HG02610 (cell line): ENCODE measurements around the gene AGPAT2.
"Not testable (repeated sequence)": the region's sequence is repeated elsewhere in the genome, so short reads cannot be mapped to it uniquely, and the experiment has no call there.

Experiments
- ATAC-seq: cut with Tn5 transposase; IDR thresholded peaks from one replicate; pipeline ENCODE4 v1.9.1; 2021; ENCODE audit warnings: mild to moderate bottlenecking, moderate library complexity; ENCODE audit not compliant: unreplicated experiment

Gene AGPAT2

DNA sequence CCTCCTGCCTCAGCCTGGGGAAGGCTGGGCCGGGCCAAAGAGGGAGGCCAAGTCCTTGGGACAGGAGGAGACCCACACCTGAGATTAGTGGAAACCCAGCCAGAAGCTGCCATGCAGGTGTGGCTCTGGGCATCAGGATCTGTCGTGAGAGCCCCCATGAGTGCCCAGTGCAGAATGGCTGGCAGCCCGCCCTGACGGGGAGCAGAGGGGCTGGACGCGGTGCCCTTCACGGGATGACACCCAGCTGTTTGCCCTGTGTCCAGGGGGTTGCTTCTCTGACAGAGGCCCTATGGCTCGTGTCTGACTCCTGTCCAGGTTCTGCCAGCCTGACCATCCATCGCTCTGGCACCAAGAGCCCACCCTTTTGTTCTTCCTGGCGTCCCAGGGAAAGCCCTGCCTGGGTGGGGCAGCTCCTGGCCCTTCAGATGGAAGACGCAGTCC is 33.7 kb upstream of the AGPAT2 start:
- ATAC-seq = no peak

DNA sequence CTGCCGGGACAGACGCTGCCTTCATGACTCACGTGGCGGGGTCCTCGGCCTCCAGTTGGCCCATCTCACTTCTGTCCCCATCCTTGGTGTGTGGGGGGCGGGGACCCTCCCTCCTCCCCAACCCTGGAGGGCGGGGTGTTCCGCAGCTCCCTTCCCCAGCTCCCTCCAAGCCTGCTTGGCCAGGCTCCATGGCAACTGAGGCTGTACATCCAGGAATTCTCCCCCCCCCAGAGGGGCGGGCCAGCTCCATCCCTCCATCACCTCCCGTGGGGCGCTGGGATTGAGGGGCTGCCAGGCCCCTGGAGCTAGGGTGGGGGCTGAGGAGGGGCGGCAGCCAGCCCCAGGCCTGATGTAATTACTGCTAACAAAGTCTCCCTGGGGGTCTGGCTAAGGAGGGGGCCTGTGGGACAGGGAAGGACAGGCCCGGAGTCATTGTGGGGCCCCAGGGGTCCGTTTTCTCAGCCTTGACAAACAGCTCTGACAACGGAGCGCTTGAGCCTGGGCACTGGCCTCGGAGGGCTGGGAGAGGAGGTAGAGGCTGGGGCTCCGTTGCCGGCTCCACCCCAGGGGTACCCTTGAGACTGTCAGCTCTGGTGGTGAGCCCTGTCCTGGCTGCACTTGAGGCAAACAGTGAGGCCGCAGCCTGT is 33.1 kb upstream of the AGPAT2 start:
- no peak for ATAC-seq

DNA sequence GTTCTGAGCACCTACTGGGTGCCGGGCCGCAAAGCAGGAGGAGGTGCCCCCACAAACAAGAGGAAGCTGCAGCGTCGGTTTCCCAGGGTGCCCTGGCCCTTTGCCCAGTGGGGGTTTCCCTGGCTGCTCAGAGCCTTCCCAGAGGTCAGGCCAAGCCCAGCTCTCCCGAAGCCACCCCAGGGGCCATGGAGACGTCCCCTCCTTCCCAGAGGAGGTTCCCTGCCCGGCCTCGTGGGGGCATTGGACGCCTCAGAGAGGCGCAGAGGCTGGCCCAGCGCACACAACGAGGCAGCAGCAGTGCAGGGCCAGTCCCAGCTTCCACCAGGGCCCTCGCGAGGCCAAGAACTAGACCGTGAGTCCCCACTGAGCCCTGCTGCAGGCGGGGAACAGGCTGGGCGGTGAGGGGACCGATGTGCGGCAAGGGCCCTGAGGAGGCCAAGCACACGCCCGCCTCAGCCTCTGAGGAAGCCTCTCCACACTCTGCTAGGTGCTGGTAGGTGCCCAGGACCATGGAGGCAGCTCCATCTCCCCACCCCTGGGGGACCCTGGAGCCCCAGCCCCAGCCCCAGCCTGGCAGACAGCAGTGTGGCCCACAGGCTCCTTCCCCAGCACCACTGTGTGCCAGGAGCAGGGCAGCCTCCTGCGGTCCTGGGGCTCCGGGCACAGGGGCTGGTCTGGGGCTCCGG is 32.1 kb upstream of the AGPAT2 start:
- ATAC-seq = no peak

DNA sequence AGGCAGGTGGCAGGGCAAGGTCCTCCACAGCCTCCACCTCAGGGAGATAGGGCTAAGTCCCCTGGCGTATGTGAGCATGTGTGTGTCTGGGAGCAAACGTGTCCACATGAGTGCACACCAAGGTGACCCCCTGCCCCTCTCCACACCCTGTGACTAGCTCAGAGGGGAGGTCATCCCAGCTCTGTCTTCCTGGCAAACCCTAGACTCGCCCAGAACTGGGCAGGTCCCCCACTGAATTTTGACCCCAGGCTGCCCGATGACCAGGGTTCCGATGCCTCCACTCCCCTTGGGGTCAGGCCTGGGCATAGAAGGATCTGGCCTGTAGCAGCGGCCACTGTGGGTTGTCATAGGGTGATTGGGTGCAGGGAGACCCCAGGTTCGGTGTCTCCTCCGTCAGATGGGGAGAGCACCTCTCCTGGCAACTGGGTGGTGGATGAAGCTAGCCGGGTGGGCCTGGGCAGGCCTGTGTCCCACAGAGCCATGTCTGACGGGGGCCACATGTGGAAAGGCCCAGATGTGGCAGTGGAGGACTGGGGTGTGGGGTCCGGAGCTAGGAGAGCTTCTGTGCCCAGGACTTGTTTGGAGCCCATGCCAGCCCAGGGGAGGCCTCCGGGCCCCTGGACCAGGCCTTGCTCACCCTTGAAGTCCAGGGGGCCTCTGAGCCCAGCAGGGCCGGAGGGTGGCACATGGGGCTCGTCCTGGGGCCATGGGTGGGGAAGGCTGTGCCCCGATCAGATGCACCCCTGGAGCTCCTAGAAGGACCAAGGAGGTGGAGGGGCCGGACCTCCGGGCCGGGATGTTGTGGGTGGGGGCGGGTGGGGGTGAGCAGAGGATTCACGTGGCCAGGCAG is 31.3 kb upstream of the AGPAT2 start:
- ATAC-seq = no peak

DNA sequence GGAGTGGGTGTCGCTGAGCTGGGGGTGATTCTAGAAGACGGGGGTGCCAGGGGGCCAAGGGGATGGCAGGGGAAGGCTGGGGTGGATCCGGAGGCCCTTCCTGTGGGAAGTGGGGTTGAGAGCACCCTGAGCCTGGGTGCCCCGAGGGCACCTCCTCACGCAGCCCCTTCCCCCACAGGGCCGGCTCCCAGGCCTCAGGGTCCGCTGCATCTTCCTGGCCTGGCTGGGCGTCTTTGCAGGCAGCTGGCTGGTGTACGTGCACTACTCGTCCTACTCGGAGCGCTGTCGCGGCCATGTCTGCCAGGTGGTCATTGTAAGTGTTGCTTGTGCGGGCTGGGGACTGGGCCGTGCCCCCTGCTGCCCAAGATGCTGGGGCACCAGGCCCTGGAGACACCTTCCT is 30.1 kb upstream of the AGPAT2 start:
- ATAC-seq = no peak

DNA sequence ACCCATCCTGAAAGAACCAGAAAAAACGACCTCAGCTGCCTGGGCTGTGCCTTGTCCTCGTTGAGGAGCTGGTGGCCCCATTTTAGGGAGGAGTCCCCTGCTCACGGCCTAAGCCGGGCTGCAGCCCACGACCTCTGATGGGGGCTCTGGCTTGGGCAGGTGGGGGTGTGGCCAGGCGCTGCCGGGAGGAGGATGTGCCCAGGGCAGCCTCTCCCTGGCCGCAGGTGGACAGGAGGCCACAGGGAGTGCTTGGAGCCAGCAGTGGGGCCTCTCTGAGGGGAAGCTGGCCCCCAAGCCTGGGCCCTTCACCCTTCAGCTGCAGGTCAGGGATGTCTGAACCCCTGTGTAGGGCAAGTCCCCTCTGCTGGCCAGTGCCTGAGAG is 27.6 kb upstream of the AGPAT2 start:
- ATAC-seq = no peak

DNA sequence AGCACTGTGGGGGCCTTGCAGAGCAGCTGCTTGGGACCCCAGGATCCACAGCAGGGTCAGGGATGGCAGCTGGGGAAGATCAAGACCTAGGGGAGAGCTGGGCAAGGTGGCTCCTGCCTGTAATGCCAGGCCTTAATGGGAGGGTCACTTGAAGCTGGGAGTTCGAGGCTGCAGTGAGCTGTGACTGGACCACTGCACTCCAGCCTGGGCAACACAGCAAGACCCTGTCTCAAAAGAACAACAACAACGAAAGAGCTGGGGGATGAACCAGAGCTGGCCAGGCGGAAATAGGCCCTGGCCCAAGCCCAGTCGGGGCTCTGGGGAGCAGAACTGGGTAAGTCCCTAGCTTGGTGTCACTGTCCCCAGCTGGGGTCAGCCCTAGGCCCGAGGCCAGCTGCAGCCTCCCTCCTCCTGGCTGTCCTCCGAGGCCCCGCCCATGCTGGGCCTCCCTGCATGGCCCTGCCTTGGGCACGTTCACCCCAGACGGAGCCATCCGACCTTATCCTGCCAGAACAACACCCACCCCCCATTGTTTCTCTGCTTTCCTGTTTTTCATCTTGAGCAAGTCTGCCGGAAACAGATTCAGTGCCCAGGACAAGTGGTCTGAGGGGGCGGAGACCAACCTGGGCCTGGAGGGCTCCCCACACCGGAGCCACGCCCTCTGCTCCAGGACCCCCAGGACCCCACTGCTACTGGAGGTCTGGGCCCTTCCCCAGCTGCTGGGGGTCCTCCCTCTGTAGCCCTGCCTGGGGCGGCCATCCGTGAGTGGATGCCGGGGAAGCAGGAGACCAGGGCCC is 27.0 kb upstream of the AGPAT2 start:
- no peak for ATAC-seq

DNA sequence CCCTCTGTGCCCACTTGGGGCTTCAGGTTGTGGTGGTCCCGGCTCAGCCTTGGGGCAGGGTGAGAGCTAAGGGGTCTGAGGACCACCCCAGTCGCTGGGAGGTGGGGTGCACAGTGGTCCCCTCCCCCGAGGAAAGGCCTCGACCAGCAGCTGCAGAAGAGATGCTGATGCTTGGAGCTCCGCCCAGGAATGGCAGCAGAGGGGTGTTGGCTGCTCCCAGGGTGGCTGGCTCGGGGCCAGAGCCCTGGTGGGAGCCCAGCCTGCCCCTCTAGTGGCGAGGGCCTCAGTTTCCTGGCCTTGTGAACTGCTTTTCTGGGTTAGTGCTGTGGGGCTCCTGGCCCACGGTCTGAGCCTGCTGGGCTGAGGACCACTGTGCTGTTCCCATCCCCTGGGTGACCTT is 26.3 kb upstream of the AGPAT2 start:
- ATAC-seq = no peak

DNA sequence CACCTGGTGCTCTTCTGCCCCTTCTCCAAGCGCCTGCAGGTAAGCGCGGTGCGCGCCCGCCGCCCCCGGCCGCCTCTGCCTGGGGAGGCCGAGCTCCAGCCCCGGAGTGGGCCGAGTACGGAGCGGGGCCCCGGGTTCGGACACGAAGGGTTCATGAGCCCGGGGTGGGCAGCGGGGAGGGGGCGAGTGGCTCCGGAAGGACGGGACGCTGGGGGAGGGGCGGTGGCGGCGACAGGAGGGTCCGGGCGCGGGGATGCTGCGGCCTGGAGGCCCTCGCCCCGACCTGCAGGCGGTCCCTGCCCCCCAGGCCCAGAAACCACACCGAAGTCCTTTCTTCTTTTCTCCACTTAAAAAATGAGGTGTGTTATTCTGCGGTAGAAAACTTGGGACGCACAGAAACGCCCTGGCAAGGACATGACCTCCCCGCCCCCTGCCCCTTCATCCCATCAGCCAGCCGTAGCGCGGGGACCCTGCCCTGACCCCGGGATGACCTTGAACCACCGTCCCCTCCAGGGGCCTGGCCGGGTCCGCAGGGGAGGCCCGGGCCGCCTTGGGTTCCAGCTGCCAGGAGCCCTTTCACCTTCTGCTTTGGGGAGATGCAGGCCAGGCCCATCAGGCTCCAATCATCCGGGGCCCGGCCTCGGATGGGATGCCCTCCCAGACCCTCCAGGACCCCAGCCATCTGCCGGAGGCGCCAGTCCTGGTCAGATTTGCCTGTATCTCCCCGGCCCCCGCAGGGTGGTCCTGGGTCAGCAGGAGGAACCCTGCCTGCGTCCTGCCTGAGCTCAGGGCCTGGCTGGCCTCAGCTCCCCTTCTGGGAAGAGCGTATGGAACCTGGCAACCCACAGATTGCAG is 25.7 kb upstream of the AGPAT2 start:
- ATAC-seq = no peak

DNA sequence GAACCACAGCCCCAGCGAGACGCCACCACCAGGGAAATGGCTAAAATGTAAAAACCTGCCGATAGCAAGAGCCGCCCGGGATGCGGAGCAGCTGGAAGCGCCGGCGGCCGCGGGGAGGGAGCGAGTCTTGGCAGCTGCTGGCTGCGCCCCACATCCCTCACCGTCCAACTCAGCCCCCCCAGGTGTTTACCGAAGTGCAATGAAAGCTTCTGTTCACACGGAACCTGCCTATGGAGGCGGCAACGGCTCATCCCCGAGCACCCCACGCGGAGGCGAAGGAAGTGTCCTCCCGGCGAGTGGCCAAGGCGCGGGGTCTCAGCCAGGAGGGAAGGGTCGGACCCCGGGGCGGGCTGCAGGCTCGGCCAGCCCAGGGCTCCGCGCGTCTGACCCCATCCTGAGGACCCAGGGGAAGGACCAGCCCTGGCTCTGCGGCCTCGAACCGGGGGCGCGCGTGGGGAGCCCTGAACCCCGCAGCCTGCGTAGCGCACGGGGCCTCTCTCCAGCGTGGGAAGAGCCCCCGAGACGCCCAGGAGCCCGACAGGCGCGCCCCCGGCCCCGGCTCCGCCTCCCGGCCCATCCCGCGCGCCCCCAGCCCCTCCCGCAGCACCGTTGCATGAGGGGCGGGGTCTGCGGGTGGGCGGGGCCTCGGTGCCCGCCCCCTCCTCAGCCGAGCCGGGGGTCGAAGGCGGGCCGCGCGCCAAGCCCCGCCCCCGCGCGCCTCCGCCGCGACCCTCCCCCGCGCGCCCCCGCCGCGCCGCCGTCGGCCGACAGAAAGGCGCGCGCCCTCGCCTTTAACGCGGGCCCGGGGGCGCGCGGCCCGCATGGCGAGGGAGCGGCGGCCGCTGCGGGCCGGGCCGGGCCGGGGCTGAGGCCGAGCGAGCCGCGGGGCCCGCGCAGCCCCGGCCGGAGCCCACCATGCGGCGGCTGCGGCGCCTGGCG is 24.8 kb upstream of the AGPAT2 start, which contains the start of gene DIPK1B:
Gene DIPK1B (plus strand): TSS at position 822 of the 939 bp plus-strand sequence. CDS start 94 bp downstream, at position 916.
- no peak for ATAC-seq

DNA sequence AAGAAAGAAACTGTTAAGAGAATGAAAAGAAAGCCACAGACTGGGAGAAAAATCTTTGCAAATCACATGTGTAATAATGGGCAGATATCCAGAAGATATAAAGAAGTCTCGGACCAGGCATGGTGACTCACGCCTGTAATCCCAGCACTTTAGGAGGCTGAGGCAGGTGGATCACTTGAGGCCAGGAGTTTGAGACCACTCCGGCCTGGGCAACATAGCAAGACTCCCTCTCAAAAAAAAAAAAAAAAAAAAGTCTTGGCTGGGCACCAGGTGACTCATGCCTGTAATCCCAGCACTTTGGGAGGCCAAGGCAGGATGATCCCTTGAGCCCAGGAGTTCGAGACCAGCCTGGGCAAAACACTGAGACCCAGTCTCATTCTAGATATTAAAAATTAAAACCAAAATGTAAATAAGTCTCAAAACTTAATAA is 24.0 kb upstream of the AGPAT2 start:
- not testable (repeated sequence) for ATAC-seq

DNA sequence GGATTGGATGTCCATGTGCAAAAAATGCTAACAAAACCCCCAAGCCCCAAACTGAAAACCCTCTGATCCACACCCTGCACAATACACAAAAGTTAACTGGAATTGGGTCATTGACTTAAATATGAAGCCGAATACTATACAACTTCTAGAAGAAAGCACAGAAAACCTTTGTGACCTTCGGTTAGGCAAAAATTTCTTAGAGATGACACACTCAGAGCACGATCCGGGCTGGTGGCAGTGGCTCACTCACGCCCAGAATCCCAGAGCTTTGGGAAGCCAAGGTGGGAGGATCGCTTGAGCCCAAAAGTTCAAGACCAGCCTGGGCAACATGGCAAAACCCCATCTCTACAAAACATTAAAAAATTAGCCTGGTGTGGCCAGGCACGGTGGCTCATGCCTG is 23.3 kb upstream of the AGPAT2 start:
- ATAC-seq = no peak

DNA sequence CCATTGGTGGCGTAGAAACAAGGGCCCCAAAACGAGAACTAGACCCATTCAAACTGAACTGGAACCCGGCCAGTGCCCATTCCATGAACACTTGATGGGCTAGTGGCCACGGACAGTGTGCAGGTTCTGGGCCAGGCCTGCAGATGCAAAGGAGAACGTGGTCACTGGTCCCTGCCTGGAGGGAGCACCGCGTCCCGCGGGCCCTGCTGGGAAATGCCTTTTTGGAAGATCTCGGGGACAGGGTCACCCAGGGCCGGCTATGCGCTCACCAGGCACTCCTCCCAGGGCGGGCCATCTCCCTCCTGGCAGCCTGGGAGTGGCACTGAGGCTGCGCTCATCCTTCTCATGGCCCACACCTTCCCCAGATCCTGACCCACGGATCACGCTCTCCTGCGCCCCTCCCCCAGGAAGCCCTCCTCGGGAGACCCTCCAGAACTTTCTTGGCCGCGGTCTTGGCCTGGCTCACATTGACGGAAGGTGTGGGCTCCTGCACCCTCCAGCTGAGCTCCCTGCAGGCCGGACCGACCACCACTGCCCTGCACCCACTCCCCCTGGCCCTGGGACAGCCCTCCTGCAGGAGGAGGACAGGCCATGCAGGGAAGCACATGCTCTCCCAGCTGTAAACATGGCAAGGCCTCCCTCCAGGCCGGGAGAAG is 22.3 kb upstream of the AGPAT2 start:
- ATAC-seq = no peak

DNA sequence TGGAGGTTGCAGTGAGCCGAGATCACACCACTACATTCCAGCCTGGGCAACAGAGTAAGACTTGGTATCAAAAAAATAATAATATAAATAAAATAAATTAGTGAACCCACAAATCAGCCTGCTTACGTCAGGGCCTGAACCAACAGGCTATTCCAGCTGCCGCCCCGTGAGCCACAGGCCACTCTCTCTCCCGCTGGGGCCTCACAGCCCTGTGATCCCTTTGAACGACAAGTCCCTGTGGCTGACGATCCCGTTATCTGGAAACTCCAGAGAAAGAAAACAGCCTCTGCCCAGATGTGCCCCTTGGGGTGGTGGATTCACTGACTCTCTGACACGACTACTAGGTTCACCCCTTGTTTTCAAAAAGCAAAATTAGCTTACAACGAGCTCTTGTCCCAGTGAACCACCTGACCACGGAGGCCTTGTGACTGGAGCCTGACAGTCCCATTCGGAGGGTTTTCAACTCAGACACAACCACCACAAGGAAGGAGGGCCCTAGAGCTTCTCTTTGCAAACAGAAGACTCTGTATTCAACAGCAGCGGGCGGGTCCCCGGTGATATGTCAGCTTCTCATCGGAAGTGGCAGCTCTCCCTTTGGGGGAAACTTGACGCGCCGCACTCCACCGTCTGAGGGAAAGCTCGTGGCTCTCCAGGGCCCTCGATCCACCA is 20.7 kb upstream of the AGPAT2 start:
- no peak for ATAC-seq

DNA sequence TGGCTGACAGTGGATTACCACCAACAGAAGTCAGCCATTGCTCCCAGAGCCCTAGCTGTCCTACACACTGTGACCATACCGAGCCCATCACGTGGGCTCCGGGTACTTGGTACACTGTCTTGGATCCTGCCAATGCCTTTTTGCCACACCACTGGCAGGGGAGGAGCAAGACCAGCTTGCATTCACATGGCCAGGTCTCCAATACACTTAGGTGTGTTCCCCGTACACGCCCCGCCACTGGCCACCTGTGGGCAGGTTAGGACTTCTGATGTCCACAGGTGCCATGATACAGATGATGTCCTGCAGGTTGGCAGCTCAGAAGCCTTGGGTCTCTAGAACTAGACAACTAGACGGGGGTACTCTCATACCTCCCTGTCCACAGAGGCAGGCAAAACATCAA is 19.8 kb upstream of the AGPAT2 start:
- ATAC-seq = no peak

DNA sequence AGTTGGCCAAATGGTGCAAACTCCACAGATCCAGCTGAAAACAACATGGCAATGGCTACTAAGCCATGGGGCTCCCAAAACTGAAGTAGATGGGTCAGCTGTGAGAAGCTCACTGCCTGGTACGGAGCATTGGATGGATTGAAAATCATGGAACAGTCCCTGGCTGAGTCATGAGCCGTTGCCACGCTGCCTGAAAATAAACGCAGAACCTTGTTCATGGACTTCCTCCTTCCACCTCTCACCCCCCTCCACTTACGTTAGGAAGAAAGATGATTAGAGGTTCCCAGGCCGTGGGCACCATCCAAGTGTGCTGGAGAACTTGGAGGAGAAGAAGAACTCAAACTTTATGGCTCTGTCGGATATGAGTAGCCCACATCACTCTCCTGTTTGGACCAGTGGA is 18.3 kb upstream of the AGPAT2 start:
- no peak for ATAC-seq

DNA sequence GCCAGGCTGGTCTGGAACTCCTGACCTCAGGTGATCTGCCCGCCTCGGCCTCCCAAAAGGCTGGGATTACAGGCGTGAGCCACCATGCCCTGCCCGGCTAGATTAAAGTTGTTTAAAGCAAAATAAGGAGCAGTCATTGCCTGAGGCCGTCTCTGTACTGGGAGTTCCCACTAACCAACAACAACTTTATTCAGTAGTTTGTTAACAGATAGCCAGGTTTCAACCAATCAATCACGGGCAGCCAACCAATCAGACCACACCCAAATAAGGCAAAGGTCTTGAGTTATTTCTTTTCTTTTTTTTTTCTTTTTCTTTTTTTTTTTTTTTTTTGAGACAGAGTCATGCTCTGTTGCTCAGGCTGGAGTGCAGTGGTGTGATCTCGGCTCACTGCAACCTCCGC is 17.5 kb upstream of the AGPAT2 start:
- ATAC-seq = not testable (repeated sequence)
